Measurements from ENCODE around the gene PWWP2A.

The PWWP2A gene

GRCh38 chr5:160129841-160130240 is 10.6 kb upstream of the PWWP2A start:
- DNase-seq: no peak

GRCh38 chr5:160128632-160129031 is 9.4 kb upstream of the PWWP2A start:
- DNase-seq: no peak

DNA sequence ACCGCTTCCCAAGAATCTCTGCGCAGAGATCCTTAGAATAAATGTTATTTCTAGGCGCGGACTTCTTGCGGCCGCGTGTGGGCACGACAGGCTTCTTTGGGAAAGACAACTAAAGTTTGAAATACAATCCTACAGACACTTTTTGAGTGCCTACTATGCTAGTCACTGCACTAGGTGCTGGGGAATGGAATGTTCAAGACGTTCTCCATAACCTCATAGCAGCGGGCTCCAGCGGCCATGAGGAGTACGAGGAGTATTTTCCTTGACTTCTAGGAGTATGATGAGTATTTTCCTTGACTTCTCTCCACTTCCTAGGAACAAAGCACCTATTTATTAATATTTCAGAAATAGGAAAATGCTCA is 636 bp upstream of the PWWP2A start:
- DNase-seq: no peak

- DNase-seq: peak; percentile 33
These were observed 705 bp downstream of the PWWP2A start for GRCh38 chr5:160118349-160119141.

GRCh38 chr5:160116991-160117390 is 2.3 kb downstream of the PWWP2A start:
- no peak for DNase-seq

GRCh38 chr5:160108124-160108523 is 11.1 kb downstream of the PWWP2A start:
- no peak for DNase-seq

GRCh38 chr5:160105686-160106360 is 13.4 kb downstream of the PWWP2A start:
- DNase-seq: no peak

- DNase-seq: no peak
These were observed 21.3 kb downstream of the PWWP2A start for GRCh38 chr5:160097991-160098390.

DNA sequence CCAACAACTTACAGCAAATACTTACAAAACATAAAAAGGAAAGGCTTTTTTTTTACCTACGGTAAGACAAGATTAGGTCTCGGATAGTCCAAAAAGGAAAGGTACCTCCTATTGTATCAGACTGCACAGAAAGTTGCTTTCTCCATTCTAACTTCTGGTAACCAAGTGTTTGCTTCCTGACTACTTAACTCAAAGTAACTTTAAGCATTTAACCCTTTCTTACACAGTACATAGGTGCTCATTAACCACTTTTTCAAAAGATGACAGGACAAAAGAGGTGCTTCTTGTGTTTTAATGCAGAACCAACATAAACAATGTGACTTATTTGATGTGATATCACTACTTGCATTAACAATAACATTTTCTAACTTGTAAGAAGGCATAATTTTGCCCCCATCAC is 23.1 kb downstream of the PWWP2A start:
- DNase-seq: no peak

GRCh38 chr5:160092960-160093707 is 26.1 kb downstream of the PWWP2A start:
- DNase-seq: no peak

DNA sequence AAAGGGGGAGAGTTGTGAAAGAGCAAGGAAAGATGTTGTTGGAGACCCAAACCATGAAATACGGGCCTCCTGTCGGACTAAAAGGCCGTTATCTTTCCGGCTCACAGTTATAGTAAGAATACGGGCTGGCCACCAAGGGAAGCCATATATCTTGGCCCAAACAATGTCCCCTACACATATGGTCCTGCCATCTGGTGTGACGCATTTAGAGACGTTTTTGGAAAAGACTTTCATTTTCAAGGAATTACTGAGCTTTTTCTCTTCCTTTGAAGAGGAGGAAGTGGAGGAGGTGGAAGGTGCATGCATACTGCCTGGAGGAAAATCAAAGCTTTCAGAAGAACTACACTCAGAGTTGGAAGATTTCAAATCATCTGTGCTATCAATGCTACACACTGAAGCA is 26.7 kb downstream of the PWWP2A start:
- no peak for DNase-seq

DNA sequence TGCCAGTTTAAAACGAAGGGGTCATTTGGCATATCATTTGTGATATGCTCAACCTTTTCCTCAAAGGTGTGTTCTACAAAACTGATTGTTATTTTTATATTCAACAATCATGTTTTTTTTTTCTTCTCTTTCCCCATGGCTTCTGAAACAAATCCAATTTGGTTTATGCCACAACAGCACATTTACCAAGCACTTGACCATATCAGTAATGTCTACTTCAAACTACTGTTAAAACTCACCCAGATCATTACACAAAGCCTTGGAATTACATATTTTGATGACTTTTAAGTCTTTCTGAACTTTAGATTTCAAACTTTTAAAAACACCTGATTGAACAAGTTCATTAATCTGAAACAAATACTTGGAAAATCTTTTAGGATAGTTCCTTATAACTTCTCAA is 29.2 kb downstream of the PWWP2A start:
- DNase-seq: no peak

GRCh38 chr5:160089531-160089930 is 29.7 kb downstream of the PWWP2A start:
- DNase-seq: no peak

DNA sequence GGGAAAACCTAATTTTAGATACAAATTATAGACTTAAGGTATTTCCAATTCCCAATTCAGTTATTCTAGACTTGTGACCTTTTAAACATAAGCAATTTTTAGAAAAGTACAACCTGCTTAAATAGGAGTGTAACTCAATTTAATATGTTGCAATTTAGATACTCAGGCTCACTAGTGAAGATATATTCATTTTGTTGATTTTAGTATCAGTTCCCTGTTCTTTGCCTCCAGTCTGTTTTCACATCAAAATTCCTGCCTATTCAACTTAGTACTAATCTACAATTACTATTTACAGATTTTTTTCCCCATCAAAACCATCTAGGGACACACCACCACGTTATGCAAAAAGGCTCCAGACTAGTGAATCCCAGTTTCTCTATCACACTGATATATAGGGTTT is 30.4 kb downstream of the PWWP2A start:
- DNase-seq: no peak

DNA sequence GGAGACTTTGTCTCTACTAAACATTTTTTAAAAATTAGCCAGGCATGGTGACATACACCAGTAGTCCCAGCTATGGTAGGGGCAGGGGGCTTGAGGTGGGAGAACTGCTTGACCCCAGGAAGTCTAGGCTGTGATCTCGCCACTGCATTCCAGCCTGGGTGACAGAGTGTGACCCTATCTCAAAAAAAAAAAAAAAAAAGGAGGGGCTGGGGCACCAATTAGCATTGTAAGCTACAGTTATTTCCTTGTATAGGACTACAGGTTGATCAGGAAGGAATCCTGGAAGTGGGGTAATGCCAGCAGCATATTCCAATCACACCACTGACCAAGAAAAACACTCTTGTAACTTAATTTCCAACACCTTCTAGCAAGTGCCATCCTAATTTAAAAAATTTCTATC is 32.1 kb downstream of the PWWP2A start:
- DNase-seq: no peak

DNA sequence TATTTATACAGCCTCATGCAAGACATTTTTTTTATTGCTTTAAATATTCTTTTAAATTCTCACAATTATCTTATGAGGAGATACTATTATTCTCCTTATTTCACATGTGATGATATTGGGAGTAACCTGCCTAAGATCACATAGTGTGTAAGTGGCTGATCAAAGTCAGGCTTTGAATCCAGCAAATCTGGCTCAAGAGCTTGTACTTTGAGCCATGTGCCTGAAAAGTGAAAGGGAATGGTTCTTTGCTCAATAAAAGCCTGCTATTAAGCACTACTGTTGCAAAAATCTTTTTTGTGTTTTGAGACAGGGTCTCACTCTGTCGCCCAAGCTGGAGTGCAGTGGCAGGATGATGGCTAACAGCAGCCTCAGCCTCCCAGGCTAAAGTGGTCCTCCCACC is 35.1 kb downstream of the PWWP2A start:
- no peak for DNase-seq

DNA sequence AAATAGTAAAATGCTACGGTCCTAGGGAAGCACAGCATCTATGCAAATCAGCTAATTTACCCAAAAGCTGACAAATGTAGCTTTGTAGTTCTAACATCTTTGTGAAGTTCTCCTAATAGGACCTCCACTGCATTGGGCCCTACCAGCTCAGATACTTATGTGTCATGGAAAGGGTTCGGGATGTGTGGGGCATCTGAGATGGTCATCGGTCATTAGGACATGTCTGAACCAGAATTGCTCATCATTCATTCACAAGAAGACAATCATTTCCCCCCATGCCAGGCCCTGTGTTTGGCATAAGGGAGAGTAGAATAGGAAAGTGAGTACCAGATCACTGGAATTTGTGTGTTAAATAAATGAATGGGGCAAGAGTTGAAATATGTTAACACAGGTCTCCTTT is 35.7 kb downstream of the PWWP2A start:
- no peak for DNase-seq

GRCh38 chr5:160082614-160083500 is 36.4 kb downstream of the PWWP2A start:
- DNase-seq: no peak

DNA sequence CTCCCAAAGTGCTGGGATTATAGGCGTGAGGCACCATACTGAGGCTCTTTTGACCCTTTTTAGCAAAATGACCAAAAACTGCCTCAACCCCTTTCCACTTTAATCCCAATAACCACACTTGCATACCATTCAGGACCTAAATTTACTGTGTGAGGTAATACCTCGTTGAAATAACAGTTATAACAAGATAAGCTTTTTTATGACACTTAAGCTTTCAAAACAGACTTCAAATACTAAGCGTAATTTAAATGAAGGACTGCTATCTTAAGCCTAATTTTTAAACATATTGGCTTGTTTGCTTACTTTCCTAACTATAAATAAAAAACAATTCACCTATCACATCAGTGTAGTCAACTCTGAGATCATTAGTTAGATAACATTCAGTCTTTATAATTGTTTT is 37.8 kb downstream of the PWWP2A start:
- DNase-seq: no peak

DNA sequence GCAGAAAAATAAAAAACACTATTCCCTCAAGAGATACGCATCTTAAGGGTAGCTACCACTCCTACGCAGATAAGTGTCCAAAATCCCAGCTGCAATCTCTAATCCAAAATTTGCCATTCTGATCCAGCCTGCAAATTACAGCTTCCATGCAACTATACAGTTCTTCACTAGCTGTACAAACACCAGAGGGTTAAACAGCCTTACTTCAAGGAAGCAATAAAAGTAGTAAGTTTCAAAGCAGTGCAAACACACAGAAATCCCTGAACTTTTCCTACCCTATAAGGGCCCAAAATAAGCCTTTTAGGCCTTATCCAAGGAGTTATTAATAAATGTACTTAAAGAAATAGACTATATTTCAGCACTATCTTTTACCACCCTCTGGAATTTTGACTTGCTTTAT is 39.5 kb downstream of the PWWP2A start:
- DNase-seq: no peak

GRCh38 chr5:160076997-160077396 is 42.3 kb downstream of the PWWP2A start:
- no peak for DNase-seq

DNA sequence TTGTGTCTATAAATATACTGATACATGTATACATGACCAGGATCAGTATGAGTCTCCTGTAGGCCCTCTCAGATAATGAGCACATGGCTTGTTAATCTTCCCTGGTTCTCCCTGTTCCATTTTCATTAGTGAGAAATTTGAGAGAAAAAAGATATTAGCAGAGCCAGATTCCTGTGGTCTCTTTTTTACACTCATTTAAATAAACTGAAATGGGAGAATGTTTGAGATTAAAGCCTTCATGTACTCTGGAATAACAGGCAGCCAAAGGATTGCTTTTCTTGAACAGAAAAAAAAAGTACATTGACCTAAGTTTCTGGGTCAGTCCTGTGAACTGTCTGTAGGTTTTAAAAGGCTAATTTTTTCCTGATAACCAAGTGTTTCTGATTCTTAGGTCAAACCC is 44.2 kb downstream of the PWWP2A start:
- DNase-seq: no peak

- DNase-seq: no peak
These were observed 47.3 kb downstream of the PWWP2A start for GRCh38 chr5:160071916-160072315.
